ENCODE measurements around the gene RHBDD1. TPM values are rescaled to one million over a fixed set of nuclear protein-coding genes. Genes with fewer than 3 reads are reported as not detected.

RHBDD1 gene
- total RNA-seq, 1 donor from 2014 or later, result 34.9 TPM

DNA sequence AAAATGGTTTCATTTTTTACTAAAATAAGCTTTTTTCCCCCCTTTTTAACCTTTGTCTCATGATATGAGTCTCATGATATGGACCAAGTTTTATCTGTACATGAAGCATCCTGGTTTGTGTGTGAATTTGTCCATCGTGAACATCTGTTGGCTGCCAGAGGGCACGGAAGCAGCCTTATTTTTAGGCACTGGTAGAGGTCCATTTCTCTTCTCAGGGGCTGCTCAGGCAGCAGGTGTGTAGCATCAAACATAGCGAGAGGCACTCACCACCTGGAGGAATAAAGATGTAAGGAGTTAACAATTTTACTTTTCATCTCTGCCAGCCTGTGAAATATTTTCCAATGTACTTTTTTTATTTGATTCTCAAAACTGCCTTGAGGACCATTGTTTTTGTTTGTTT, 134.5 kb downstream of the RHBDD1 start:
- Mint-ChIP-seq H3K4me1 (ENCODE audit: unreplicated experiment) (peaks cover 9% of the 10 kb centered on the region), H3K9me3 (no peaks in the 10 kb centered on the region), H3K27me3 (no peaks in the 10 kb centered on the region), H3K4me3 (no peak overlapping the region), H3K27ac (no peak overlapping the region), H3K36me3 (peaks cover 5% of the 10 kb centered on the region)
- no peak for DNase-seq (ENCODE audit: extremely low spot score, unreplicated experiment)
- no peak for TF ChIP-seq CTCF (conservative IDR thresholded peaks at IDR 0.05)

GRCh38 chr2:226971084-226971483, 135.2 kb downstream of the RHBDD1 start:
- Mint-ChIP-seq H3K9me3 (no peaks in the 10 kb centered on the region), H3K27me3 (no peaks in the 10 kb centered on the region), H3K36me3 (peaks cover 5% of the 10 kb centered on the region), H3K4me1 (ENCODE audit: unreplicated experiment) (peaks cover 9% of the 10 kb centered on the region), H3K27ac (no peak overlapping the region), H3K4me3 (no peak overlapping the region)
- no peak for TF ChIP-seq CTCF (conservative IDR thresholded peaks at IDR 0.05)
- DNase-seq (ENCODE audit: extremely low spot score, unreplicated experiment), result no peak

- H3K27ac Mint-ChIP-seq, result no peak overlapping the region
- H3K36me3 Mint-ChIP-seq, result peaks cover 5% of the 10 kb centered on the region
- no peak for TF ChIP-seq CTCF (conservative IDR thresholded peaks at IDR 0.05)
- no peaks in the 10 kb centered on the region for H3K9me3 Mint-ChIP-seq
- no peaks in the 10 kb centered on the region for H3K27me3 Mint-ChIP-seq
- H3K4me3 Mint-ChIP-seq, result no peak overlapping the region
- peaks cover 9% of the 10 kb centered on the region for H3K4me1 Mint-ChIP-seq (ENCODE audit: unreplicated experiment)
- no peak for DNase-seq (ENCODE audit: extremely low spot score, unreplicated experiment)
These were observed 135.9 kb downstream of the RHBDD1 start for GRCh38 chr2:226971770-226972169.

- no peaks in the 10 kb centered on the region for H3K27me3 Mint-ChIP-seq
- DNase-seq (ENCODE audit: extremely low spot score, unreplicated experiment), result no peak
- no peak for TF ChIP-seq CTCF (conservative IDR thresholded peaks at IDR 0.05)
- peaks cover 5% of the 10 kb centered on the region for H3K36me3 Mint-ChIP-seq
- no peak overlapping the region for H3K4me3 Mint-ChIP-seq
- no peak overlapping the region for H3K27ac Mint-ChIP-seq
- H3K9me3 Mint-ChIP-seq, result no peaks in the 10 kb centered on the region
- H3K4me1 Mint-ChIP-seq (ENCODE audit: unreplicated experiment), result peaks cover 17% of the 10 kb centered on the region
These were observed 138.0 kb downstream of the RHBDD1 start for GRCh38 chr2:226973816-226974215.

DNA sequence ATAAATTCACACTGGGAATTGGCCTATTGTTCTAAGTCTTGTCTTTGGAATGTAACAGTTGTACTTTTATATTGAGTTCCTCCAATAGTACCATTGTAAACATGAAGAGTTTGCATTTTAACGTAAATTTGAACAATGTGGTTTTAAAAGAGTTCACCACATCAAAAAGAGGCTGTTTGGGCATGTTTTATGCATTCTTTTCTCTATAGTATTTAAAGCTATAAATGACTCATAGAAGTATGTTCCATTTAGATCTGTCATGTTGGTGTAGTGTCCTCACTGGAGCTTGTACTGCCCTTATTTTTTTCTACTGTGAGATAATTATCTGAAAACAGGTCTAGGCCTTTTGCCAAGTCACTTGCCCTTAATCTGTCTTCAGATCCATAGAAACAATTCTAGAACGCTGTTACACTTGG, 141.9 kb downstream of the RHBDD1 start:
- peaks cover 5% of the 10 kb centered on the region for H3K36me3 Mint-ChIP-seq
- no peak for TF ChIP-seq CTCF (conservative IDR thresholded peaks at IDR 0.05)
- DNase-seq (ENCODE audit: extremely low spot score, unreplicated experiment), result no peak
- no peaks in the 10 kb centered on the region for H3K9me3 Mint-ChIP-seq
- H3K4me3 Mint-ChIP-seq, result no peak overlapping the region
- H3K27me3 Mint-ChIP-seq, result no peaks in the 10 kb centered on the region
- peak overlapping the region; percentile 36 for H3K27ac Mint-ChIP-seq
- H3K4me1 Mint-ChIP-seq (ENCODE audit: unreplicated experiment), result peaks cover 9% of the 10 kb centered on the region

- Mint-ChIP-seq H3K9me3 (no peaks in the 10 kb centered on the region), H3K4me3 (no peak overlapping the region), H3K4me1 (ENCODE audit: unreplicated experiment) (peaks cover 9% of the 10 kb centered on the region), H3K27ac (no peak overlapping the region), H3K36me3 (peaks cover 4% of the 10 kb centered on the region), H3K27me3 (no peaks in the 10 kb centered on the region)
- no peak for TF ChIP-seq CTCF (conservative IDR thresholded peaks at IDR 0.05)
- DNase-seq (ENCODE audit: extremely low spot score, unreplicated experiment), result no peak
These were observed 142.4 kb downstream of the RHBDD1 start for GRCh38 chr2:226978300-226978699.
